Neural progenitor cell (in vitro differentiated cells): Measurements from ENCODE around the gene KASH5. TPM values are rescaled to one million over a fixed set of nuclear protein-coding genes. Genes with fewer than 3 reads are reported as not detected.

ENCODE experiments used
- DNase-seq: peaks from one replicate; pipeline ENCODE4 v3.0.0-alpha.2; 2016; ENCODE audit warnings: low spot score
- H2AFZ ChIP-seq: fragments of 200-600 bp; sonication (generic); replicated peaks from 2 replicates; pipeline ENCODE4 v1.6.1; 2016; ENCODE audit warnings: antibody characterized with exemption
- H3F3A ChIP-seq: fragments of 200-600 bp; sonication (generic); 2 replicates; pipeline ENCODE4 v1.6.1; 2016; ENCODE audit warnings: antibody characterized with exemption, low read depth
- H3K27ac ChIP-seq: fragments of 200-600 bp; sonication (generic); 2 replicates; pipeline ENCODE4 v1.5.1; 2016; ENCODE audit warnings: mild to moderate bottlenecking
- H3K27me3 ChIP-seq: fragments of 200-600 bp; sonication (generic); 2 replicates; pipeline ENCODE4 v1.6.1; 2016; ENCODE audit warnings: mild to moderate bottlenecking, moderate library complexity
- H3K36me3 ChIP-seq: fragments of 200-600 bp; sonication (generic); 2 replicates; pipeline ENCODE4 v1.5.1; 2016
- H3K4me1 ChIP-seq: fragments of 200-600 bp; sonication (generic); 2 replicates; pipeline ENCODE4 v1.6.1; 2016; ENCODE audit warnings: mixed run types
- H3K4me2 ChIP-seq: fragments of 200-600 bp; sonication (generic); 2 replicates; pipeline ENCODE4 v1.6.1; 2016
- H3K4me3 ChIP-seq: fragments of 200-600 bp; sonication (generic); 2 replicates; pipeline ENCODE4 v1.5.1; 2016
- H3K79me2 ChIP-seq: fragments of 200-600 bp; sonication (generic); 2 replicates; pipeline ENCODE4 v1.6.1; 2016; ENCODE audit warnings: low read depth
- H3K9ac ChIP-seq: fragments of 200-600 bp; sonication (generic); 2 replicates; pipeline ENCODE4 v1.6.1; 2016
- H3K9me3 ChIP-seq: fragments of 200-600 bp; sonication (generic); 2 replicates; pipeline ENCODE4 v1.5.1; 2016; ENCODE audit warnings: low read depth
- H4K20me1 ChIP-seq: fragments of 200-600 bp; sonication (generic); 2 replicates; pipeline ENCODE4 v1.6.1; 2016; ENCODE audit warnings: low read depth
- H3K27ac Mint-ChIP-seq: 3 replicates; pipeline ENCODE4 v1.8.0; 2021; ENCODE audit warnings: mixed read lengths
- H3K27me3 Mint-ChIP-seq: 2 replicates; pipeline ENCODE4 v1.8.0; 2022; ENCODE audit warnings: low read depth, mild to moderate bottlenecking, inconsistent platforms, moderate library complexity, mixed read lengths; ENCODE audit not compliant: insufficient read depth
- H3K36me3 Mint-ChIP-seq: 3 replicates; pipeline ENCODE4 v1.8.0; 2021; ENCODE audit warnings: mixed read lengths
- H3K4me1 Mint-ChIP-seq: 3 replicates; pipeline ENCODE4 v1.8.0; 2021; ENCODE audit warnings: mixed read lengths
- H3K4me3 Mint-ChIP-seq: 3 replicates; pipeline ENCODE4 v1.8.0; 2021; ENCODE audit warnings: mild to moderate bottlenecking, moderate library complexity, mixed read lengths
- H3K9me3 Mint-ChIP-seq: 3 replicates; pipeline ENCODE4 v1.8.0; 2020; ENCODE audit warnings: mixed read lengths
- CTCF ChIP-seq: fragments of 200-600 bp; sonication (generic); IDR thresholded peaks from 2 replicates; pipeline ENCODE4 v1.5.1; 2017; ENCODE audit warnings: antibody characterized with exemption, mild to moderate bottlenecking
- EZH2 ChIP-seq: fragments of 200-600 bp; sonication (generic); IDR thresholded peaks from 2 replicates; pipeline ENCODE4 v1.6.1; 2017; ENCODE audit warnings: antibody characterized with exemption, mild to moderate bottlenecking, moderate library complexity
- EZH2phosphoT487 ChIP-seq: fragments of 200-600 bp; sonication (generic); IDR thresholded peaks from 2 replicates; pipeline ENCODE4 v1.6.1; 2017; ENCODE audit warnings: antibody characterized with exemption
- total RNA-seq: library from RNA; depleted of rRNA; stranded (reverse); fragments of >200 nt; gene quantifications from 2 replicates; pipeline ENCODE4 v1.2.3, GENCODE V29; 2015; ENCODE audit warnings: low replicate concordance

KASH5 gene
- total RNA-seq, 1 donor from 2014 or later = not detected

- H3K27ac ChIP-seq = no peak overlapping the region
- H2AFZ ChIP-seq = no peak overlapping the region
- H4K20me1 ChIP-seq = no peaks in the 10 kb centered on the region
- H3K4me2 ChIP-seq = peak overlapping the region; percentile 55
- Mint-ChIP-seq H3K9me3 (no peaks in the 10 kb centered on the region), H3K4me1 (peaks cover 38% of the 10 kb centered on the region), H3K27ac (peak overlapping the region; percentile 57), H3K36me3 (no peaks in the 10 kb centered on the region), H3K4me3 (peak overlapping the region; percentile 64), H3K27me3 (peaks cover 17% of the 10 kb centered on the region)
- H3F3A ChIP-seq = peaks cover 22% of the 10 kb centered on the region
- H3K27me3 ChIP-seq = no peaks in the 10 kb centered on the region
- no peak for TF ChIP-seq CTCF
- no peak for TF ChIP-seq EZH2
- no peak for TF ChIP-seq EZH2phosphoT487
- H3K9me3 ChIP-seq = no peaks in the 10 kb centered on the region
- no peaks in the 10 kb centered on the region for H3K36me3 ChIP-seq
- H3K4me3 ChIP-seq = no peak overlapping the region
- peaks cover 28% of the 10 kb centered on the region for H3K4me1 ChIP-seq
- peak; percentile 63 for DNase-seq
- no peaks in the 10 kb centered on the region for H3K79me2 ChIP-seq
- no peak overlapping the region for H3K9ac ChIP-seq
Observed at GRCh38 chr19:49395581-49396407, 7.7 kb downstream of the KASH5 start.

GRCh38 chr19:49396738-49397505 is 8.9 kb downstream of the KASH5 start:
- Mint-ChIP-seq H3K9me3 (no peaks in the 10 kb centered on the region), H3K36me3 (no peaks in the 10 kb centered on the region), H3K4me1 (peaks cover 41% of the 10 kb centered on the region), H3K27ac (peak overlapping the region; percentile 69), H3K27me3 (peaks cover 17% of the 10 kb centered on the region), H3K4me3 (peak overlapping the region; percentile 16)
- H3K9ac ChIP-seq = no peak overlapping the region
- no peaks in the 10 kb centered on the region for H3K27me3 ChIP-seq
- no peak overlapping the region for H3K4me2 ChIP-seq
- no peaks in the 10 kb centered on the region for H3K79me2 ChIP-seq
- no peak for DNase-seq
- no peak for TF ChIP-seq EZH2phosphoT487
- TF ChIP-seq CTCF = no peak
- no peak for TF ChIP-seq EZH2
- H2AFZ ChIP-seq = no peak overlapping the region
- peaks cover 23% of the 10 kb centered on the region for H3F3A ChIP-seq
- no peaks in the 10 kb centered on the region for H3K9me3 ChIP-seq
- no peaks in the 10 kb centered on the region for H4K20me1 ChIP-seq
- peaks cover 28% of the 10 kb centered on the region for H3K4me1 ChIP-seq
- H3K4me3 ChIP-seq = no peak overlapping the region
- H3K36me3 ChIP-seq = no peaks in the 10 kb centered on the region
- H3K27ac ChIP-seq = no peak overlapping the region

GRCh38 chr19:49398001-49398615 is 10.1 kb downstream of the KASH5 start:
- no peaks in the 10 kb centered on the region for H4K20me1 ChIP-seq
- no peak overlapping the region for H3K9ac ChIP-seq
- H3K27me3 Mint-ChIP-seq = peaks cover 14% of the 10 kb centered on the region
- no peaks in the 10 kb centered on the region for H3K36me3 Mint-ChIP-seq
- H3K27ac ChIP-seq = no peak overlapping the region
- H3K27ac Mint-ChIP-seq = peak overlapping the region; percentile 67
- H3K4me1 Mint-ChIP-seq = peaks cover 42% of the 10 kb centered on the region
- H2AFZ ChIP-seq = peak overlapping the region; percentile 10
- no peaks in the 10 kb centered on the region for H3K27me3 ChIP-seq
- no peaks in the 10 kb centered on the region for H3K36me3 ChIP-seq
- peaks cover 26% of the 10 kb centered on the region for H3F3A ChIP-seq
- no peak overlapping the region for H3K4me3 Mint-ChIP-seq
- H3K79me2 ChIP-seq = no peaks in the 10 kb centered on the region
- H3K9me3 ChIP-seq = no peaks in the 10 kb centered on the region
- H3K4me3 ChIP-seq = no peak overlapping the region
- no peak for DNase-seq
- no peak overlapping the region for H3K4me2 ChIP-seq
- TF ChIP-seq CTCF (no peak), EZH2 (no peak), EZH2phosphoT487 (no peak)
- peaks cover 35% of the 10 kb centered on the region for H3K4me1 ChIP-seq
- H3K9me3 Mint-ChIP-seq = no peaks in the 10 kb centered on the region
